Measurements from ENCODE around the gene APBB2.

APBB2 gene

GRCh38 chr4:40886931-40887763, 327.2 kb downstream of the APBB2 start:
- TF ChIP-seq, protein P1, sequence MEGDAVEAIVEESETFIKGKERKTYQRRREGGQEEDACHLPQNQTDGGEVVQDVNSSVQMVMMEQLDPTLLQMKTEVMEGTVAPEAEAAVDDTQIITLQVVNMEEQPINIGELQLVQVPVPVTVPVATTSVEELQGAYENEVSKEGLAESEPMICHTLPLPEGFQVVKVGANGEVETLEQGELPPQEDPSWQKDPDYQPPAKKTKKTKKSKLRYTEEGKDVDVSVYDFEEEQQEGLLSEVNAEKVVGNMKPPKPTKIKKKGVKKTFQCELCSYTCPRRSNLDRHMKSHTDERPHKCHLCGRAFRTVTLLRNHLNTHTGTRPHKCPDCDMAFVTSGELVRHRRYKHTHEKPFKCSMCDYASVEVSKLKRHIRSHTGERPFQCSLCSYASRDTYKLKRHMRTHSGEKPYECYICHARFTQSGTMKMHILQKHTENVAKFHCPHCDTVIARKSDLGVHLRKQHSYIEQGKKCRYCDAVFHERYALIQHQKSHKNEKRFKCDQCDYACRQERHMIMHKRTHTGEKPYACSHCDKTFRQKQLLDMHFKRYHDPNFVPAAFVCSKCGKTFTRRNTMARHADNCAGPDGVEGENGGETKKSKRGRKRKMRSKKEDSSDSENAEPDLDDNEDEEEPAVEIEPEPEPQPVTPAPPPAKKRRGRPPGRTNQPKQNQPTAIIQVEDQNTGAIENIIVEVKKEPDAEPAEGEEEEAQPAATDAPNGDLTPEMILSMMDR (IDR thresholded peaks at IDR 0.05; ENCODE audit: low read depth, low read length, missing control alignments): no peak
- H3K4me3 ChIP-seq (replicated peaks; ENCODE audit: low read depth, low read length): no peak overlapping the region
- no peak for DNase-seq (ENCODE audit: extremely low read depth, low read depth)

DNA sequence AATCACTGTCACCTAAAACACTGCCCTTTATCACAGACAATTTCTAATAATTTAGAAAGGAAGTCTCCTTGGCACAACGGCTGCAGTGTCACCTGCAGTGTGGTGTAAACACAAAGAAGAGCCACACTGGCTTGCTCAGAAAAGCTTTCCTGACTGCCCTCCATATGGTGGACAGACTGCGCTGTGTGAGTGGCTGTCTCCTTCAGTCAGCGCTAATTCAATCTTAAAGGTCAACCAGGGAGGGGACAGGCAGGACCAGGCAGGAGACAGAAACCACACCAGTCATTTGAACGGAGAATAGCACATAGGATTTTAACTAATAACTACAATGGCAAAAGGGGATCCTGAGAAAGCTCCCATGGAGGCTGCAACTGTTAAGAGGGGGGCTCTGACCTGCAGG, 332.5 kb downstream of the APBB2 start:
- H3K4me3 ChIP-seq (replicated peaks; ENCODE audit: low read depth, low read length): no peak overlapping the region
- DNase-seq (ENCODE audit: extremely low read depth, low read depth): no peak
- TF ChIP-seq, protein P1 (IDR thresholded peaks at IDR 0.05; ENCODE audit: low read depth, low read length, missing control alignments): no peak

DNA sequence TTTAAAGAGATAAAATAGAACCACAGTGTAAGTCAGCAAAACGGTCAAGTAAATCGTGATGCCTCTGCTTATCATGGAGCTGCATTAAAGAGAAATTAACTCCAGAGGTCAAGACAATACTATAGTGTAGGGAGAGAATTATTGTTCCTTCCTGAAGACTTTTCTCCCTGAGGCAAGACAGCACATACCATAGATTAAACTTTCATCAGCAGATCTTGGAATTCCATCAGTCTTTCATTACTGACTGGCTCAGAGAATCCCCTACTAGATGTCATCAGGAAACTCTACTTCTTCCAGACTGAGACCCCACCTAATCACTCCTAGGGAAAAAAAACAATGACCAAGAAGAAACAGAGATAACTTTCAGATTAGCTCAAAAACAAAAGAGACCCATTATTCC, 333.2 kb downstream of the APBB2 start:
- DNase-seq (ENCODE audit: extremely low read depth, low read depth): no peak
- H3K4me3 ChIP-seq (replicated peaks; ENCODE audit: low read depth, low read length): no peak overlapping the region
- TF ChIP-seq, protein P1 (IDR thresholded peaks at IDR 0.05; ENCODE audit: low read depth, low read length, missing control alignments): no peak

DNA sequence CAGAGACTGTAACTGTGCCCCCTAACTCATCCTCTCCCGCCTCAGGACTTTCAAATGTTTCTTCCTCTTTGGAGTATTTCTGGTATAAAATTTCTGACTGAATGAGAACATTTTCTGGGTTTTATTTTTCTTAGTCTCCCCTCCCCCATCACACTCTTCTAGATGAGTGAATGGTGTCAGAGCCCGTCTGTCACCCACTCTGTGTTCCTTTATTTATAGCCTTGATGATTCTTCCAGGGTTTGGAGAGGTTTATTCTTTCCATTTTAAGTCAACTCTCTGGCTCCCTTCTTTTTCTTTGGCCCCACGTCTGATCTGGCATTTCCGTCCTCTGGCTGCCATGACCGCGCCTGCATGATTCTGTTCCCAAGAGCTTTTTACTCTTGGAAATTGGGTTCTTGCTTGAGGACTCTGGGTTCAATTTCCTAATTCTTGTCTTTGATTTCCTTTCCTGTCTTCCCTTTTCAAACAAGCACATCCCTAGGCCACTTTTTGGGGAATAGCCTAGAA, 335.7 kb downstream of the APBB2 start:
- no peak overlapping the region for H3K4me3 ChIP-seq (replicated peaks; ENCODE audit: low read depth, low read length)
- DNase-seq (ENCODE audit: extremely low read depth, low read depth): no peak
- TF ChIP-seq, protein P1 (IDR thresholded peaks at IDR 0.05; ENCODE audit: low read depth, low read length, missing control alignments): no peak

GRCh38 chr4:40877081-40877480, 337.3 kb downstream of the APBB2 start:
- TF ChIP-seq, protein P1 (IDR thresholded peaks at IDR 0.05; ENCODE audit: low read depth, low read length, missing control alignments): no peak
- H3K4me3 ChIP-seq (replicated peaks; ENCODE audit: low read depth, low read length): no peak overlapping the region
- no peak for DNase-seq (ENCODE audit: extremely low read depth, low read depth)

DNA sequence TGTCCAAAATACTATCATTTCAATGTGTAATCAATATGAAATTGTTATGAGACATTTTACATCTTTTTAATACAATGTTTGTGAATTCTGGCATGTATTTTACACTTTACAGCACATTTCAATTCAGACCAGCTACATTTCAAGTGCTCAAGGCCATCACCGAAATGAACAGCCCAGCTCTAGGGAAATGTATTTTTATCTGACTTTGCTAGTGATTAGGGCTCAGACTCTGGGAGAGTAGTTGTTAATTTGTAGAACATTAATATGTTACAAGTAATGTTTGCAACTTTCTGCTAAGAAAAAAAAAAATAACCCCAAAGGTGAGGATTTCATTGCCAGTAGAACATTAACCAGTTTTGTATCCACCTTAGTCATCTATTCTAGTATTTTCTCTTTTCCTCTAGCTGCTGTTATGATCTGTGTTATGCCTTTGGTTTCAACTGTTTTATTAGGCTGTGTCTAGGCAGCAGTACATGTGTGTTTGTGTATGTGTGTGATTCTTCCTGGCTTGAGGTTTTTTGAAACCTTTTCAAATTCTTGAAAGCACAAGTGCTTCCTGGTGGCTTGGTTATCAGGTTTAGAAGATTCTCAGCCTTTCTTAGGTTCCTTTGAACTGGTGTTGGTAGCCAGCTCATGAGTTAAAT, 338.7 kb downstream of the APBB2 start:
- DNase-seq (ENCODE audit: extremely low read depth, low read depth): no peak
- TF ChIP-seq, protein P1 (IDR thresholded peaks at IDR 0.05; ENCODE audit: low read depth, low read length, missing control alignments): no peak
- H3K4me3 ChIP-seq (replicated peaks; ENCODE audit: low read depth, low read length): no peak overlapping the region
